Activated T-helper 1 cell treated with anti-CD3 and anti-CD28 coated beads, Interleukin-12 subunit alpha, Interleukin-12 subunit beta, Interleukin-2, Interleukin-4 antibody, amounts not matched to agents 30 ng/mL and 10 ng/mL and 1 ng/mL, durations not matched to agents 14 hours and 24 hours and 36 hours (primary cell): ENCODE data around the gene HSD17B14. TPM values are rescaled to one million over a fixed set of nuclear protein-coding genes. Genes with fewer than 3 reads are reported as not detected.
"Not testable (repeated sequence)": the region's sequence is repeated elsewhere in the genome, so short reads cannot be mapped to it uniquely, and the experiment has no call there.

Experiments used
- DNase-seq: peaks from one replicate; pipeline ENCODE4 v3.0.0; 2021; ENCODE audit warnings: low spot score
- H3K27ac Mint-ChIP-seq: one replicate; pipeline ENCODE4 v1.8.0; 2021; ENCODE audit warnings: mild to moderate bottlenecking, mixed read lengths
- H3K27me3 Mint-ChIP-seq: one replicate; pipeline ENCODE4 v1.8.0; 2022; ENCODE audit warnings: mild to moderate bottlenecking, moderate library complexity, mixed read lengths; ENCODE audit not compliant: insufficient read depth
- H3K36me3 Mint-ChIP-seq: one replicate; pipeline ENCODE4 v1.8.0; 2021; ENCODE audit warnings: low read depth, mixed read lengths
- H3K4me1 Mint-ChIP-seq: one replicate; pipeline ENCODE4 v1.8.0; 2021; ENCODE audit warnings: low read depth, mixed read lengths
- H3K4me3 Mint-ChIP-seq: one replicate; pipeline ENCODE4 v1.8.0; 2021; ENCODE audit warnings: mild to moderate bottlenecking, moderate library complexity, mixed read lengths
- H3K9me3 Mint-ChIP-seq: one replicate; pipeline ENCODE4 v1.8.0; 2021; ENCODE audit warnings: mixed read lengths
- intact Hi-C: fragments of 100-400 bp; cut with micrococcal nuclease; formaldehyde crosslinking; loops from one replicate; pipeline ENCODE4 v1.15.1; 2024
- total RNA-seq: library from RNA; stranded (reverse); gene quantifications from 2 replicates; pipeline ENCODE4 v1.2.3, GENCODE V29; 2022

Gene HSD17B14
- total RNA-seq, 1 donor from 2014 or later, result 0.57 TPM

DNA sequence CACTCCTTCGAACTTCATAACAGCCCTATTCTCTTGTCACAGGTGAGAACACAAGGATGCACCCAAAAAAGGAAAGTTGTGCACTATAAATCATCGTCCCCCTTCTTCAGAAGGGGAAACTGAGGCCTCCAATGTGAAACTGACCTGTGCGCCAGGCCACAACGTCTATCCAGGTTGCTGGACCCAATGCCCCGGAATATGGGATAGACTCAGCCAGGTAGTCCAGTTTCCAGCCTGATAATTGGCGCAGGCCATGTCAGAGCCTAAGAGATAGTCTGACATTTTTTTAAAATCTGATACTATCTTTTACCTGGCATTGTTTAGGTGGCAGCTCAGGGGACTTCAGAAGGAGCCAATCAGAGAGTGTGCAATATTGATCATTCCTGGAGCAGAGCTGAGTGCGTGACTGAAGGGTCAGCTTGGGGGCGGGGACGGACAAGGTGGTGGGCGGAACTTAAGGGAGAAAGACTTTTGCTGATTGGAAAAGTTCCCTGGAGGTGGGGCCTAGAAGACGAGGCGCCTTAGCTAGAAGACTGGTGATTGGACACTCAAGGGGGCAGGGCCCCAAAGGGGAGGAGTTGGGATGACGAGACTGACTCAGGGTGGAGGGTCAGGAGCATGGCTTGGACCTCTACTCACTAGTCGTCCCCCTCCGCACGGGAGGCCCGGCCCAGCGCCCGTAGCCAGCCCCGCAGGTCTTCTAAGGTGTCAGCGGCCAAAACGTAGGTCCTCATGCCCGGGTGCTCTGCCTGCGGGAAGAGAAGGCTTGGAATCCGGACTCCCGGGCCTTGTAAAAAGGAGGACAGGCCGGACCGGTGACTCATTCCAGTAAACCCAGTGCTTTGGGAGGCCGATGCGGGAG, 23.7 kb upstream of the HSD17B14 start:
- DNase-seq, result no peak
- intact Hi-C loops, result loop anchor here (1.0 to 5.0 kb wide), 3 partner anchors 12 to 105 kb away; partner anchors contain the start of genes BCAT2, FTL and PPP1R15A
- Mint-ChIP-seq H3K27me3 (peaks cover 2% of the 10 kb centered on the region), H3K27ac (no peak overlapping the region), H3K9me3 (no peaks in the 10 kb centered on the region), H3K4me1 (no peaks in the 10 kb centered on the region), H3K4me3 (no peak overlapping the region), H3K36me3 (no peaks in the 10 kb centered on the region)

- H3K4me1 Mint-ChIP-seq, result no peaks in the 10 kb centered on the region
- no peaks in the 10 kb centered on the region for H3K9me3 Mint-ChIP-seq
- peak overlapping the region; percentile 91 for H3K27ac Mint-ChIP-seq
- intact Hi-C loops, result loop anchor here (1.0 to 5.0 kb wide), 4 partner anchors 13 to 106 kb away; partner anchors contain the start of genes BCAT2, FTL, NUCB1 and PPP1R15A
- H3K36me3 Mint-ChIP-seq, result no peaks in the 10 kb centered on the region
- DNase-seq, result peak; percentile 70
- H3K4me3 Mint-ChIP-seq, result peak overlapping the region; percentile 91
- no peaks in the 10 kb centered on the region for H3K27me3 Mint-ChIP-seq
These were observed 22.9 kb upstream of the HSD17B14 start for GRCh38 chr19:48858984-48859710.

- Mint-ChIP-seq H3K4me3 (no peak overlapping the region), H3K4me1 (no peaks in the 10 kb centered on the region), H3K36me3 (no peaks in the 10 kb centered on the region), H3K27me3 (no peaks in the 10 kb centered on the region), H3K27ac (no peak overlapping the region), H3K9me3 (no peaks in the 10 kb centered on the region)
- intact Hi-C loops, result loop anchor here (5.0 kb wide), 1 partner anchor 45 kb away; the partner anchor contains the start of gene BCAT2
- DNase-seq, result no peak
These were observed 20.6 kb upstream of the HSD17B14 start for GRCh38 chr19:48856921-48857320.

- DNase-seq, result no peak
- Mint-ChIP-seq H3K4me1 (no peaks in the 10 kb centered on the region), H3K27me3 (no peaks in the 10 kb centered on the region), H3K9me3 (no peaks in the 10 kb centered on the region), H3K4me3 (no peak overlapping the region), H3K36me3 (no peaks in the 10 kb centered on the region), H3K27ac (no peak overlapping the region)
- intact Hi-C loops, result no loop called here
These were observed 17.8 kb upstream of the HSD17B14 start for GRCh38 chr19:48854103-48854502.

GRCh38 chr19:48853483-48853882, 17.2 kb upstream of the HSD17B14 start:
- H3K4me1 Mint-ChIP-seq, result no peaks in the 10 kb centered on the region
- intact Hi-C loops, result no loop called here
- H3K9me3 Mint-ChIP-seq, result no peaks in the 10 kb centered on the region
- H3K27ac Mint-ChIP-seq, result no peak overlapping the region
- H3K36me3 Mint-ChIP-seq, result no peaks in the 10 kb centered on the region
- H3K27me3 Mint-ChIP-seq, result no peaks in the 10 kb centered on the region
- no peak overlapping the region for H3K4me3 Mint-ChIP-seq
- no peak for DNase-seq

GRCh38 chr19:48852292-48852691, 16.0 kb upstream of the HSD17B14 start:
- Mint-ChIP-seq H3K4me1 (no peaks in the 10 kb centered on the region), H3K27ac (no peak overlapping the region), H3K36me3 (no peaks in the 10 kb centered on the region), H3K27me3 (peaks cover 2% of the 10 kb centered on the region), H3K4me3 (no peak overlapping the region), H3K9me3 (no peaks in the 10 kb centered on the region)
- no peak for DNase-seq
- intact Hi-C loops, result no loop called here

DNA sequence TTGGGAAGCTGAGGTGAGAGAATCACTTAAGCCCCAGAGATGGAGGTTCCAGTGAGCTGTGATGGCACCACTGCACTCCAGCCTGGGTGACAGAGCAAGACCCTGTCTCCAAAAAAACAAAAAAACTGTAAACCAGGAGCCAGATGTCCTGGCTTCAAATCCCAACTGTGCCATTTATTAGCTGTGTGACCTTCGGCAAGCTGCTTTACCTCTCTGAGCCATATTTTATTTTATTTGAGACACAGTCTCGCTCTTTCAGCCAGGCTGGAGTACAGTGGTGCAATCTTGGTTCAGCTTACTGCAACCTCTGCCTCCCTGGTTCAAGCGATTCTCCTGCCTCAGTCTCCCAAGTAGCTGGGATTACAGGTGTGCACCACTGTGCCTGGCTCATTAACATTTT, 10.4 kb upstream of the HSD17B14 start:
- H3K36me3 Mint-ChIP-seq, H3K27ac Mint-ChIP-seq, H3K4me3 Mint-ChIP-seq, H3K9me3 Mint-ChIP-seq, intact Hi-C loops, H3K27me3 Mint-ChIP-seq, H3K4me1 Mint-ChIP-seq, DNase-seq: not testable (repeated sequence)

- no peak overlapping the region for H3K27ac Mint-ChIP-seq
- no peaks in the 10 kb centered on the region for H3K36me3 Mint-ChIP-seq
- intact Hi-C loops, result no loop called here
These were observed 9.1 kb upstream of the HSD17B14 start for GRCh38 chr19:48845384-48845783.

GRCh38 chr19:48844472-48844871, 8.2 kb upstream of the HSD17B14 start:
- Mint-ChIP-seq H3K4me1 (no peaks in the 10 kb centered on the region), H3K36me3 (no peaks in the 10 kb centered on the region), H3K9me3 (no peaks in the 10 kb centered on the region), H3K4me3 (no peak overlapping the region), H3K27me3 (peaks cover 2% of the 10 kb centered on the region), H3K27ac (no peak overlapping the region)
- no peak for DNase-seq
- intact Hi-C loops, result no loop called here

More at GRCh38 chr19:48845384-48845783, 9.1 kb upstream of the HSD17B14 start:
- no peak overlapping the region for H3K4me3 Mint-ChIP-seq
- peaks cover 2% of the 10 kb centered on the region for H3K27me3 Mint-ChIP-seq
- no peaks in the 10 kb centered on the region for H3K9me3 Mint-ChIP-seq
- no peaks in the 10 kb centered on the region for H3K4me1 Mint-ChIP-seq
- DNase-seq, result no peak

DNA sequence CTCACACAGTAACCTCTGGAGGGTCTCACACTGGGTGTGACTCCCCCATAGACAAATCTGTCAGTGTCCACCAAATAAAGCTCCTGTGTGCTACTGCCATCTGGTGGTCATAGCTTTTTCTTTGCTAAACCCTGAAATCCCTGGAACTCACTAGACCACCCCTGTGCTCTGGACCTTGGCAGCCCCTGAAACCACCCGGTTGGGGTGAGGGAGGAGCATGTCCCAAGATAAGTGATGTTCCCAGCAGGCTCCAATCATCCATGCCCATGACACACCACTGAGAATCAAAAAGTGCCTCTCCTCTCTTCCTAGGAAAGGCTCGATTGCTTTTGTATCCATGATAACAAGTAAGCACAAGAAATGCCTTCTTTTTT, 6.5 kb upstream of the HSD17B14 start:
- Mint-ChIP-seq H3K4me1 (no peaks in the 10 kb centered on the region), H3K27me3 (peaks cover under 1% of the 10 kb centered on the region), H3K9me3 (no peaks in the 10 kb centered on the region), H3K4me3 (no peak overlapping the region), H3K36me3 (no peaks in the 10 kb centered on the region), H3K27ac (no peak overlapping the region)
- intact Hi-C loops, result loop anchor here (1.0 to 2.0 kb wide), 3 partner anchors 54 to 198 kb away; no protein-coding TSS in a partner anchor
- DNase-seq, result peak; percentile 22

DNA sequence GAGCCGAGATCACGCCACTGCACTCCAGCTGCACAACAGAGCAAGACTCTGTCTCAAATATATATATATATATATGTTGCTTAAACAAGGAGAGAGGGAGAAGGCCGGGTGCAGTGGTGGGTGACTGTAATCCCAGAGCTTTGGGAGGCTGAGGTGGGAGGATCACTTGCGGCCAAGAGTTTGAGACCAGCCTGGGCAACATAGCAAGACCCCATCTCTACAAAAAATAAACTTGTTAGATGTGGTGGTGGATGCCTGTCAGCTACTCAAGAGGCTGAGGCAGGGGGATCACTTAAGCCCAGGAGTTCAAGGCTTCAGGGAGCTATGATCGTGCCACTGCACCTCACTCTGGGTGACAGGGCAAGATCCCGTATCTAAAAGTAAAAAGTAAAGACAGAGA, 5.3 kb upstream of the HSD17B14 start:
- H3K9me3 Mint-ChIP-seq, result no peaks in the 10 kb centered on the region
- H3K27ac Mint-ChIP-seq, result no peak overlapping the region
- intact Hi-C loops, result no loop called here
- peaks cover 5% of the 10 kb centered on the region for H3K27me3 Mint-ChIP-seq
- no peaks in the 10 kb centered on the region for H3K36me3 Mint-ChIP-seq
- H3K4me3 Mint-ChIP-seq, result no peak overlapping the region
- no peak for DNase-seq
- peaks cover 6% of the 10 kb centered on the region for H3K4me1 Mint-ChIP-seq

DNA sequence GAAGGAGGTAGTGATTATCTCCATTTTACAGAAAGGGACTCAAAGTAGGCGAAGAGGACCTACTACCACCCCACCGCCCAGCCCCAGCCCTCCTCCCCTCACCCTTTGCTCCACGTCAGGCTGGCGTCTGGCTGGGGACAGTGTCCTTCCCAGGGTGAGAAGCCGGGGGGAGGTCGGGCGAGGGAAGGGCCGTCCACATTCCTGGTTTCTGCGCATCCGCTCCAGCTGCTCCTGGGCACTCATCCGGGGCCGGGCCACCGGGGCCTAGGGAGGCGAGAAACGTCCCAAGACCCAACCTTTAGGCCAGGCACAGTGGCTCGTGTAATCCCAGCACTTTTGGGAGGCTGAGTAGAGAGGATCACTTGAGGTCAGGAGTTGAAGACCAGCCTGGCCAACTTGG, 4.8 kb upstream of the HSD17B14 start:
- Mint-ChIP-seq H3K4me1 (peaks cover 11% of the 10 kb centered on the region), H3K27me3 (peaks cover 5% of the 10 kb centered on the region), H3K9me3 (no peaks in the 10 kb centered on the region), H3K4me3 (no peak overlapping the region), H3K36me3 (no peaks in the 10 kb centered on the region), H3K27ac (no peak overlapping the region)
- DNase-seq, result no peak
- intact Hi-C loops, result no loop called here

DNA sequence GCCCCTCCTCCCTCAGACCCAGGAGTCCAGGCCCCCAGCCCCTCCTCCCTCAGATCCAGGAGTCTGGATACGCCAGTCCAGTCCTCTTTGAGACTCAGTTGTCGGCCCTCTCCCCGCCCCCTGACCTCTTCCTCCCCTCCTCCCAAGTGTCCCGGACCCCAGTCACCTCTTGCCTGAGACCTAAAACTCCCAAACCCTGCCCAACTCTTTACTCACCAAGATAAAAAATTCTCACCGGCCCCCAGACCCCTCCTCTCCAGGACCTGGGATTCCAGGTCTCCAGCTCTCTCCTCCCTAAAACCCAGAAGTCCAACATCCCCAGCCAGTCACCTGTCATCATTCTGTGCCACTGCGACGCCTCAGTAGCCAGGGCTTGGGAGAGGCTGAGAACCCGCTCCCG, 1.4 kb upstream of the HSD17B14 start:
- intact Hi-C loops, result loop anchor here (2.0 kb wide), 1 partner anchor 99 kb away; no protein-coding TSS in a partner anchor
- Mint-ChIP-seq H3K4me3 (no peak overlapping the region), H3K9me3 (no peaks in the 10 kb centered on the region), H3K36me3 (no peaks in the 10 kb centered on the region), H3K27me3 (peaks cover 7% of the 10 kb centered on the region), H3K4me1 (peaks cover 23% of the 10 kb centered on the region), H3K27ac (no peak overlapping the region)
- no peak for DNase-seq
